GM12873 (cell line): Measurements from ENCODE around the gene TIMM29.
A peak's percentile ranks its signal among the peaks of the same experiment; 100 is the strongest.

ENCODE experiments used
- CTCF ChIP-seq: IDR thresholded peaks from 2 replicates; pipeline ENCODE4 v1.5.1; 2012; ENCODE audit warnings: low read depth, mild to moderate bottlenecking, moderate library complexity, low read length, control low read depth; ENCODE audit not compliant: insufficient read depth; ENCODE audit errors: missing control alignments

The TIMM29 gene

GRCh38 chr19:10968527-10969135 lies 40.0 kb downstream of the TIMM29 start:
- peak; percentile 21 for TF ChIP-seq CTCF

GRCh38 chr19:10971107-10971726 lies 42.6 kb downstream of the TIMM29 start:
- TF ChIP-seq CTCF = no peak

- no peak for TF ChIP-seq CTCF
Measured at GRCh38 chr19:10975374-10976130, 46.9 kb downstream of the TIMM29 start.

- no peak for TF ChIP-seq CTCF
Measured at GRCh38 chr19:10976131-10976892, 47.7 kb downstream of the TIMM29 start.

GRCh38 chr19:10977742-10978092 lies 49.1 kb downstream of the TIMM29 start:
- TF ChIP-seq CTCF = no peak
